Activated naive CD8-positive, alpha-beta T cell treated with anti-CD3 and anti-CD28 coated beads, Interleukin-2, amount 10 ng/mL, durations not matched to agents 7 days and 5 days (primary cell): ENCODE results near the gene NOC2L. TPM values are rescaled to one million over a fixed set of nuclear protein-coding genes. Genes with fewer than 3 reads are reported as not detected.
A peak's percentile ranks its signal among the peaks of the same experiment; 100 is the strongest.
"Not testable (repeated sequence)": the region's sequence is repeated elsewhere in the genome, so short reads cannot be mapped to it uniquely, and the experiment has no call there.

Experiments used
- ATAC-seq: fragments of 150-1000 bp; cut with Tn5 transposase; one replicate; pipeline ENCODE4 v1.10.0; 2021; ENCODE audit warnings: low read depth, moderate library complexity
- POLR2A ChIA-PET: fragments of 350-600 bp; sonication (Branson Sonifier 250); formaldehyde crosslinking; loops from one replicate; lab custom pipeline; 2021; ENCODE audit warnings: antibody characterized with exemption; lab: Charles Lee
- DNase-seq: peaks from one replicate; pipeline ENCODE4 v3.0.0; 2021
- H3K27ac Mint-ChIP-seq: one replicate; pipeline ENCODE4 v1.8.0; 2022; ENCODE audit warnings: mild to moderate bottlenecking, mixed read lengths
- H3K27me3 Mint-ChIP-seq: one replicate; pipeline ENCODE4 v1.8.0; 2022; ENCODE audit warnings: mild to moderate bottlenecking, moderate library complexity, mixed read lengths
- H3K36me3 Mint-ChIP-seq: one replicate; pipeline ENCODE4 v1.8.0; 2021; ENCODE audit warnings: mild to moderate bottlenecking, mixed read lengths
- H3K4me1 Mint-ChIP-seq: one replicate; pipeline ENCODE4 v1.8.0; 2021; ENCODE audit warnings: mixed read lengths
- H3K4me3 Mint-ChIP-seq: one replicate; pipeline ENCODE4 v1.8.0; 2022; ENCODE audit warnings: mild to moderate bottlenecking, moderate library complexity, mixed read lengths
- H3K9me3 Mint-ChIP-seq: one replicate; pipeline ENCODE4 v1.8.0; 2021; ENCODE audit warnings: mixed read lengths
- total RNA-seq, 2 experiments: library from RNA; stranded (reverse); gene quantifications; one replicate each; pipeline ENCODE4 v1.2.3, GENCODE V29; 2021

Gene NOC2L
- total RNA-seq, 2 experiments from 2014 or later = 63.0 to 63.4 TPM

DNA sequence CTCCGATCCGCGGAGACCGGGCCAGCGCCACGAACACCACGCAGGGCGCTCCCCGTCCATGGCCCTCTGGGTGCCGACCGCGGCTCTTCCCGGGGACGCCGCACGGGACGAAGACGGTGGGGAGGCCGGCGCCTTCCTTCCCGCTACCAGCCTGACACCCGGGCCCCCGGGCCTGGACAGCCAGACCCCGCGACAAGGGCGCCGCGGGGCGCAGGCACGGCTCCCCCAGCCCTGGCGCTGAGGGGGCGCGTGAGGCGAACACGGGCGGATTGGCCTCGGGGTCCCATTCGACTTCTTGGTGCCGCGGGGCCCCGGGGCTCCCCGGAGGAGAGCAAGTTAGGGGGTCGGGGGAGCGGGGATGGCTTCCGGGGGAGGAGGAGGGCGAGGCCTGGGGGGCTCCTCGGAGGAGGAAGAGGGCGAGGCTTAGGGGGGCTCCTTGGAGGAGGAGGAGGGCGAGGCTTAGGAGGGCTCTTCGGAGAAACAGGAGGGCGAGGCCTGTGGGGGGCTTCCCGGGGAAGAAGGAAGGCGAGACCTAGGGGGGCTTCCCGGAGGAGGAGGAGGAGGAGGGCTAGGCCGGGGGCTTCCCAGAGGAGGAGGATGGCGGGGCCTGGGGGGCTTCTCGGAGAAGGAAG, 791 bp upstream of the NOC2L start:
- peak overlapping the region; percentile 81 for H3K27ac Mint-ChIP-seq
- H3K9me3 Mint-ChIP-seq = no peaks in the 10 kb centered on the region
- POLR2A ChIA-PET = interaction anchor here (1.4 kb wide), 1 partner anchor 19 kb away, joined by 6 read pairs; no protein-coding TSS in a partner anchor
- peak overlapping the region; percentile 97 for H3K4me3 Mint-ChIP-seq
- H3K36me3 Mint-ChIP-seq = peaks cover 6% of the 10 kb centered on the region
- ATAC-seq = peak; percentile 6
- H3K4me1 Mint-ChIP-seq = peaks cover 14% of the 10 kb centered on the region
- no peaks in the 10 kb centered on the region for H3K27me3 Mint-ChIP-seq
- peak; percentile 68 for DNase-seq

DNA sequence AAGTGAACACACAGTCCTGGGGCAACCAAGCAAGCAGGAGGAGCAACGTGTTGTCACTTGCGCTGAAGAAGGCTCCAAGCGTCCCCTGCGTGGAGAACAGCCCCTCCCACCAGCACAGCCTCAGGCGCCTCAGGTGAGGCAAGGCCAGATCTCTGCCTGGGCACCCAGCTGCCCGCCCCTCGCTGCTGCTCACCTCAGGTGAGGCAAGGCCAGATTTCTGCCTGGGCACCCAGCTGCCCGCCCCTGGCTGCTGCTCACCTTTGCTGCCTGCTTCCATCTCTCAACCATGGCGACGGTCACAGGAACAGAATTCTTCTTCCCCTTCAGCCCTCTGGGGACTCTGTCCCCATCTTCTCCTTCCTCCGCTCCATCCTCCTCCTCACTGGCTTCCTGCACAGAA, 2.4 kb downstream of the NOC2L start:
- Mint-ChIP-seq H3K27ac (no peak overlapping the region), H3K9me3 (no peaks in the 10 kb centered on the region), H3K36me3 (peaks cover 6% of the 10 kb centered on the region), H3K27me3 (no peaks in the 10 kb centered on the region), H3K4me1 (peaks cover 11% of the 10 kb centered on the region), H3K4me3 (no peak overlapping the region)
- ATAC-seq (no peak), DNase-seq (no peak)
- POLR2A ChIA-PET = interaction anchor here (0.9 kb wide), 1 partner anchor 15 kb away, joined by 4 read pairs; no protein-coding TSS in a partner anchor

GRCh38 chr1:955474-955873, 3.6 kb downstream of the NOC2L start:
- Mint-ChIP-seq H3K27ac (no peak overlapping the region), H3K27me3 (no peaks in the 10 kb centered on the region), H3K36me3 (peaks cover 14% of the 10 kb centered on the region), H3K4me3 (no peak overlapping the region), H3K4me1 (peaks cover 11% of the 10 kb centered on the region), H3K9me3 (no peaks in the 10 kb centered on the region)
- DNase-seq (no peak), ATAC-seq (no peak)
- POLR2A ChIA-PET = interaction anchor here (1.0 kb wide), 1 partner anchor 12 kb away, joined by 3 read pairs; no protein-coding TSS in a partner anchor

- Mint-ChIP-seq H3K4me3 (no peak overlapping the region), H3K27ac (no peak overlapping the region), H3K36me3 (peaks cover 15% of the 10 kb centered on the region), H3K9me3 (no peaks in the 10 kb centered on the region), H3K27me3 (no peaks in the 10 kb centered on the region), H3K4me1 (peaks cover 11% of the 10 kb centered on the region)
- DNase-seq (no peak), ATAC-seq (no peak)
- POLR2A ChIA-PET = interaction anchor here (1.0 kb wide), 1 partner anchor 11 kb away, joined by 3 read pairs; no protein-coding TSS in a partner anchor
Measured at GRCh38 chr1:954927-955326, 4.1 kb downstream of the NOC2L start.

GRCh38 chr1:953524-954320, 5.3 kb downstream of the NOC2L start:
- DNase-seq (no peak), ATAC-seq (no peak)
- Mint-ChIP-seq H3K27ac (no peak overlapping the region), H3K27me3 (no peaks in the 10 kb centered on the region), H3K4me3 (no peak overlapping the region), H3K4me1 (peaks cover 11% of the 10 kb centered on the region), H3K36me3 (peaks cover 19% of the 10 kb centered on the region), H3K9me3 (no peaks in the 10 kb centered on the region)
- POLR2A ChIA-PET = no interaction called here

DNA sequence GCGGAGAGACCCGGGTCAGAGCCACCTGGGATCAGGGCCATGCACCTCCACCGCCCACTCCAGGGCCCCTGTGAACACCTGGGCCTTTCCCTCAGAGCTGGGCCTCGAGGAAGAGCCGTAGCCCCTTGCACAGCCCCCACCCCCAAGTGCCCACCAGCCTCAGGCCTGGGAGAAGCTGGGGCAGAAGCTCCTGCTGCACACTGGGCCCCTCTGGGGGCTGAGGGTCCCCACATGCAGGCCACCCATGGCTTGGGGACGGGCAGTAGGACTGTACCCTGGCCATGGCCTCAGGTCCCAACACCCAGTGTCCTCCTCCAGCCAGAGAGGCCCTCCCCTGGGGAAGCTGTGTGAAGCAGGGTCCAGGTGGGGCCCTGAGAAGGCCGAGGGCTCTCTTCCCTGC, 6.5 kb downstream of the NOC2L start:
- Mint-ChIP-seq H3K9me3 (no peaks in the 10 kb centered on the region), H3K4me1 (peaks cover 4% of the 10 kb centered on the region), H3K27ac (no peak overlapping the region), H3K27me3 (no peaks in the 10 kb centered on the region), H3K36me3 (peaks cover 18% of the 10 kb centered on the region), H3K4me3 (no peak overlapping the region)
- DNase-seq = no peak
- POLR2A ChIA-PET = no interaction called here
- no peak for ATAC-seq

DNA sequence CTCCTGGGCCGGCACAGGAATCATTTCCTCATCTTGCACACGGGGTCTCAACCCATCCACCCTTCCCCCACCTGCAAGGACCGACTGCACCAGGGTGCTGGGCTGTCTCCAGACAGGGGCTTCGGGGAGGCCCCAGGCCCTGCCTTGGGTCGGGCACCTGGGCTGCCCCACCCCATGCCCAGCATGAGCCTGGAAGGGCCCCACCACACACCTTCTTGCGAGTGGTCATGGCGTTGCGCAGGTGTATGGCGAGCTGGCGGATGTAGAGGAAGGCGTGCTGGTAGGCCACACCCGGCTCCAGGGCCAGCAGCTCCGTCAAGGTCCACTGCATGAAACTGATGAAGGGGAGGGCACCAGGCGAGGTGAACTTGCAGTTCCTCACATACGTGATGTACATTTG, 6.9 kb downstream of the NOC2L start:
- Mint-ChIP-seq H3K4me3 (no peak overlapping the region), H3K9me3 (no peaks in the 10 kb centered on the region), H3K4me1 (peaks cover 2% of the 10 kb centered on the region), H3K27me3 (no peaks in the 10 kb centered on the region), H3K36me3 (peaks cover 20% of the 10 kb centered on the region), H3K27ac (no peak overlapping the region)
- ATAC-seq = no peak
- POLR2A ChIA-PET = no interaction called here
- DNase-seq = no peak

DNA sequence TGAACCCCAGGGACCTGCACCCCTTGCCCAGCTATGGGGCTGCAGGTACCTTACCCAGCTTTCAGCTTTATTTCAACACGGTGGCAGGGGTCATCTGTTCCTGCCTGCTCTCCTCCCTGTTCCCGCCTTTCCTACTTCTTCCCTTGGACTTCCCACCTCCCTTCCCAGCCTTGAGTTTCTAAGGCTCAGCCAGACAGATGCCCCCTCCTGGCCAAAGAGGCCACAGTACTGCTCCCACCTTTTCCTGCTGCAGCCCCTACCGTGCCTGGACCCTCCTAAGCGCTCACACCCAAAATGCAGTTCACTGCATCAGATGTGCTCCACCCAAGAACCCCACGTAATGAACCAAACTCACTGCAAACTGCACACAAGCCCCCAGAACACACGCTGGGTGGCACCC, 7.7 kb downstream of the NOC2L start:
- H3K27ac Mint-ChIP-seq = no peak overlapping the region
- DNase-seq = no peak
- no peak for ATAC-seq

DNA sequence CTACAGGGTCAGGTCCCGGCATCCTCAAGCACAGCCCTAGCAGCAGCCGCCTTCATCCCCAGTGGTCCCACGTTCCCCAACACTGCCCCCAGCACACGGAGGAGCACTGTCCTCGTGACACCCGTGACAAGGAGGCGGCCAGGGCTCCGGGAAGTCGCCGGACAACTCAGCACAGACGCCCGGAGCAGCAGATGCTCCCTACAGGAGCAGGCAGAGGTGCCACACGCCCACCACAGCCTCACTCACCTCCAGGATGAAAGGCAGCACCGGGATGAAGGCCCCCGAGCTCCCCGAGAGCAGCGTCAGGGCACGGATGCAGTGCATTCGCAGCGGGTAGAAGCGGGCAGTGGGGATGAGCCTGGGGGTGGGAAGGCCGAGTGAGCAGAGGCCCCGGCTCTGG, 8.2 kb downstream of the NOC2L start:
- Mint-ChIP-seq H3K4me1 (peaks cover 2% of the 10 kb centered on the region), H3K4me3 (no peak overlapping the region), H3K36me3 (peaks cover 20% of the 10 kb centered on the region), H3K27ac (no peak overlapping the region), H3K9me3 (no peaks in the 10 kb centered on the region), H3K27me3 (no peaks in the 10 kb centered on the region)
- ATAC-seq (no peak), DNase-seq (no peak)
- POLR2A ChIA-PET = no interaction called here

More for the DNA sequence above, 7.7 kb downstream of the NOC2L start:
- H3K27me3 Mint-ChIP-seq = no peaks in the 10 kb centered on the region
- H3K4me1 Mint-ChIP-seq = peaks cover 2% of the 10 kb centered on the region
- H3K9me3 Mint-ChIP-seq = no peaks in the 10 kb centered on the region
- POLR2A ChIA-PET = no interaction called here
- H3K4me3 Mint-ChIP-seq = no peak overlapping the region
- H3K36me3 Mint-ChIP-seq = peaks cover 19% of the 10 kb centered on the region

DNA sequence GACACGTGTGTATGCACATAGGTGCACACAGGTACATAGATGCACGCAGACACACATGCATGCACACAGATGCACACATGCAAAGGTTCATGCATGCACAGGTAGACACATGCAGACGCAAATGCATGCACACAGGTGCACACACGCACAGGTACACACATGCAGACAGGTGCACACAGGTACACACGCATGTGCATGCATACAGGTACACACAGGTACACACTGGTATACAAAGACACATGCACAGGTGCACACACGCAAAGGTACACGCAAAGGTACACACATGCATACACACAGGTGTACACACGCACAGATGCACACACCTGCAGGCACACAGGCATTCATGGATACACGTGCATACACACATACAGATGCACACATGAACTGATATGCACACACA, 8.8 kb downstream of the NOC2L start:
- DNase-seq (no peak), ATAC-seq (no peak)
- H3K36me3 Mint-ChIP-seq = peaks cover 25% of the 10 kb centered on the region
- H3K4me3 Mint-ChIP-seq = no peak overlapping the region
- no peak overlapping the region for H3K27ac Mint-ChIP-seq
- H3K27me3 Mint-ChIP-seq = no peaks in the 10 kb centered on the region
- POLR2A ChIA-PET = interaction anchor here (1.0 kb wide), 1 partner anchor 9 kb away, joined by 3 read pairs; the partner anchor contains the start of gene NOC2L
- H3K9me3 Mint-ChIP-seq = no peaks in the 10 kb centered on the region
- peaks cover 2% of the 10 kb centered on the region for H3K4me1 Mint-ChIP-seq

GRCh38 chr1:947958-948357, 11.1 kb downstream of the NOC2L start:
- peaks cover 1% of the 10 kb centered on the region for H3K4me1 Mint-ChIP-seq
- H3K9me3 Mint-ChIP-seq = no peaks in the 10 kb centered on the region
- DNase-seq = no peak
- ATAC-seq = no peak
- H3K36me3 Mint-ChIP-seq = peaks cover 25% of the 10 kb centered on the region
- peaks cover 10% of the 10 kb centered on the region for H3K27me3 Mint-ChIP-seq
- no peak overlapping the region for H3K27ac Mint-ChIP-seq
- POLR2A ChIA-PET = no interaction called here
- H3K4me3 Mint-ChIP-seq = no peak overlapping the region

DNA sequence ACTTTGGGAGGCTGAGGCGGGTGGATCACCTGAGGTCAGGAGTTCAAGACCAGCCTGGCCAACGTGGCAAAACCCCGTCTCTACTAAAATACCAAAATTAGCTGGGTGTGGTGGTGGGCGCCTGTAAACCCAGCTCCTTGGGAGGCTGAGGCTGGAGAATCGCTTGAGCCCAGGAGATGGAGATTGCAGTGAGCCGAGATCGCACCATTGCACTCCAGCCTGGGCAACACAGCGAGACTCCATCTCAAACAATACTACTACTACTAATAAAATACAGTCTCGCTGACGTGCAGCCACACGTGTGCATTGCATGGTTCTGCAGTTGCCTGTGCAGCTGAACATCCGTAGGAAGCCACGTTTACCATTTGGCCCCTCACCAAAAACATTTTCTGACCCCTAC, 12.2 kb downstream of the NOC2L start:
- DNase-seq, H3K9me3 Mint-ChIP-seq, H3K4me1 Mint-ChIP-seq, H3K27ac Mint-ChIP-seq, ATAC-seq, POLR2A ChIA-PET, H3K4me3 Mint-ChIP-seq: not testable (repeated sequence)
- Mint-ChIP-seq H3K36me3 (peaks cover 25% of the 10 kb centered on the region), H3K27me3 (peaks cover 11% of the 10 kb centered on the region)

DNA sequence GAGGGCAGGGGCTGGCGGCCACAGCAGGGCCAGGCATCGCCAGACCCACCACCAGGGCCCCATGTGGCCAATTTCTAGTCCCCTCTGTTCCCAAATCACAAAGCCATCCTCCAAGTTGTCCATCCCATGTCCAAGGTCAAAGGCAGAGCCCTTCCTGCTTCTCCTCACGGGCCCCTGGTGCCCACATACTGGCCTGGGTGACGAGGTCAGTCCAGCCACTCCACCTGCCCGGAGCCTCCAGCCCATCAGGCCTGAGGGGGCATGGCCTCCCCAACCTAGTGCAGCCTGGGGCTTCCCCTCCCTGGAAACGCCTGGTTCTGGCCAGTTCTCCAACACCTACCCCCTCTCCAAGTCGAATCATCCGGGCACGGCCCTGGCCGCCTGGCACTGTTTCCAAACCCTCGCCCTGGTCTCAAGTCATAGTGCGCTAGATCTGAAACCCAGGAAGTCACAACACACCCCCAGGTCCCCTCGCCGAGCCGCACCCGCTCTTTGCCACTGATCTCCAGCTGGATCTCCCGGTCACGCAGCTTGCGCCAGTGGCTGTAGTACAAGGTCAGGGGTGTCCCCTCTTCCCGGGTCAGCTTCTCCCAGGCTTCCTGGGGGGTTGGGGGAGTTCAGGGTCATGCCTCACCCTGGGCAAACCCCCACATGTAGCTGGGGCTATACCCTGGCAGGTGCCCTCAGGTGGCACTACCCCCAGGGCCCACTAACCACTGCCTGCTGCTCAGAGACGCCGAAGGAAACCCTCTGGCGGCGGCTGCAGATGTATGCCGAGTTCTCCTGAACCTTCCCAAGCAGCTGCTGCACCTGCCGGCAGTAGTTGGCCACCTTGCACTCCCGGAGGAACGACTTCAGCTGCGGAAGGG, 13.1 kb downstream of the NOC2L start:
- Mint-ChIP-seq H3K9me3 (no peaks in the 10 kb centered on the region), H3K4me1 (peaks cover 4% of the 10 kb centered on the region), H3K27ac (no peak overlapping the region), H3K27me3 (peaks cover 15% of the 10 kb centered on the region), H3K4me3 (no peak overlapping the region), H3K36me3 (peaks cover 21% of the 10 kb centered on the region)
- ATAC-seq (no peak), DNase-seq (no peak)
- POLR2A ChIA-PET = no interaction called here
